Mucosa of rectum (tissue), 2 donors: Measurements from ENCODE around the gene ARHGAP6.
"Not testable (repeated sequence)": the region's sequence is repeated elsewhere in the genome, so short reads cannot be mapped to it uniquely, and the experiment has no call there.

Source experiments
- H3K27ac ChIP-seq, 2 donors: one replicate each; pipeline ENCODE4 v1.7.0; 2013; ENCODE audit warnings: inconsistent platforms in 2 of 2, low read depth in 2 of 2, low read length in 2 of 2
- H3K27me3 ChIP-seq, 2 donors: one replicate each; pipeline ENCODE4 v1.7.0; 2013; ENCODE audit warnings: low read length in 2 of 2; ENCODE audit not compliant: control insufficient read depth in 2 of 2, insufficient read depth in 2 of 2
- H3K36me3 ChIP-seq, 2 donors: one replicate each; pipeline ENCODE4 v1.7.0; 2013; ENCODE audit warnings: low read length in 2 of 2; ENCODE audit not compliant: control insufficient read depth in 2 of 2, insufficient read depth in 2 of 2
- H3K4me1 ChIP-seq, 2 donors: one replicate each; pipeline ENCODE4 v1.7.0; 2013; ENCODE audit warnings: low read length in 2 of 2, mild to moderate bottlenecking in 1 of 2; ENCODE audit not compliant: control insufficient read depth in 2 of 2, insufficient read depth in 2 of 2
- H3K4me3 ChIP-seq, 2 donors: one replicate each; pipeline ENCODE4 v1.7.0; 2013; ENCODE audit warnings: low read length in 2 of 2
- H3K9ac ChIP-seq, 2 donors: one replicate each; pipeline ENCODE4 v1.7.0; 2013; ENCODE audit warnings: low read length in 2 of 2, low read depth in 1 of 2, mild to moderate bottlenecking in 1 of 2
- H3K9me3 ChIP-seq, 2 donors: one replicate each; pipeline ENCODE4 v1.7.0; 2013; ENCODE audit warnings: low read length in 2 of 2; ENCODE audit not compliant: control insufficient read depth in 2 of 2
- donor health status: healthy.
- donor health status: Normal muscosa, but diverticular disease.

Gene ARHGAP6

GRCh38 chrX:11579636-11580600, 85.8 kb downstream of the ARHGAP6 start:
- H3K36me3 ChIP-seq: no peaks in the 10 kb centered on the region
- H3K9me3 ChIP-seq: no peaks in the 10 kb centered on the region
- H3K4me3 ChIP-seq: no peak overlapping the region
- H3K9ac ChIP-seq: no peak overlapping the region
- H3K27ac ChIP-seq: no peak overlapping the region
- no peaks in the 10 kb centered on the region for H3K4me1 ChIP-seq
- no peaks in the 10 kb centered on the region for H3K27me3 ChIP-seq

- H3K9me3 ChIP-seq, H3K4me3 ChIP-seq, H3K27ac ChIP-seq: not testable (repeated sequence)
Measured at GRCh38 chrX:11578301-11578700, 87.4 kb downstream of the ARHGAP6 start.

GRCh38 chrX:11577603-11578002, 88.1 kb downstream of the ARHGAP6 start:
- no peak overlapping the region for H3K4me3 ChIP-seq

More at GRCh38 chrX:11578301-11578700, 87.4 kb downstream of the ARHGAP6 start:
- not testable (repeated sequence) for H3K9ac ChIP-seq, H3K36me3 ChIP-seq, H3K27me3 ChIP-seq, H3K4me1 ChIP-seq

GRCh38 chrX:11575332-11575731, 90.4 kb downstream of the ARHGAP6 start:
- Histone ChIP-seq H3K27ac (no peak overlapping the region), H3K9me3 (no peaks in the 10 kb centered on the region)

More at GRCh38 chrX:11577603-11578002, 88.1 kb downstream of the ARHGAP6 start:
- no peaks in the 10 kb centered on the region for H3K9me3 ChIP-seq
- no peaks in the 10 kb centered on the region for H3K36me3 ChIP-seq
- H3K4me1 ChIP-seq: no peaks in the 10 kb centered on the region
- no peak overlapping the region for H3K9ac ChIP-seq
- no peak overlapping the region for H3K27ac ChIP-seq
- no peaks in the 10 kb centered on the region for H3K27me3 ChIP-seq

GRCh38 chrX:11567528-11568220, 98.0 kb downstream of the ARHGAP6 start:
- Histone ChIP-seq H3K9ac (no peak overlapping the region), H3K4me3 (no peak overlapping the region), H3K9me3 (no peaks in the 10 kb centered on the region), H3K36me3 (no peaks in the 10 kb centered on the region), H3K4me1 (no peaks in the 10 kb centered on the region), H3K27me3 (no peaks in the 10 kb centered on the region), H3K27ac (no peak overlapping the region)

More at GRCh38 chrX:11575332-11575731, 90.4 kb downstream of the ARHGAP6 start:
- Histone ChIP-seq H3K4me3 (no peak overlapping the region), H3K4me1 (no peaks in the 10 kb centered on the region), H3K36me3 (no peaks in the 10 kb centered on the region), H3K27me3 (no peaks in the 10 kb centered on the region), H3K9ac (no peak overlapping the region)

- Histone ChIP-seq H3K27me3 (no peaks in the 10 kb centered on the region), H3K36me3 (no peaks in the 10 kb centered on the region), H3K4me1 (no peaks in the 10 kb centered on the region)
Measured at GRCh38 chrX:11566789-11567188, 98.9 kb downstream of the ARHGAP6 start.

GRCh38 chrX:11566173-11566572, 99.5 kb downstream of the ARHGAP6 start:
- no peak overlapping the region for H3K4me3 ChIP-seq
- no peaks in the 10 kb centered on the region for H3K36me3 ChIP-seq
- no peaks in the 10 kb centered on the region for H3K9me3 ChIP-seq
- no peak overlapping the region for H3K27ac ChIP-seq
- H3K27me3 ChIP-seq: no peaks in the 10 kb centered on the region
- no peak overlapping the region for H3K9ac ChIP-seq
- no peaks in the 10 kb centered on the region for H3K4me1 ChIP-seq

More at GRCh38 chrX:11566789-11567188, 98.9 kb downstream of the ARHGAP6 start:
- H3K27ac ChIP-seq: no peak overlapping the region
- H3K9ac ChIP-seq: no peak overlapping the region
- H3K9me3 ChIP-seq: no peaks in the 10 kb centered on the region
- H3K4me3 ChIP-seq: no peak overlapping the region

- no peaks in the 10 kb centered on the region for H3K36me3 ChIP-seq
- no peak overlapping the region for H3K4me3 ChIP-seq
- H3K4me1 ChIP-seq: no peaks in the 10 kb centered on the region
- H3K27me3 ChIP-seq: no peaks in the 10 kb centered on the region
- no peak overlapping the region for H3K9ac ChIP-seq
- no peak overlapping the region for H3K27ac ChIP-seq
- H3K9me3 ChIP-seq: no peaks in the 10 kb centered on the region
Measured at GRCh38 chrX:11564546-11564945, 101.2 kb downstream of the ARHGAP6 start.

GRCh38 chrX:11562570-11562969, 103.2 kb downstream of the ARHGAP6 start:
- Histone ChIP-seq H3K9me3 (no peaks in the 10 kb centered on the region), H3K9ac (no peak overlapping the region), H3K36me3 (no peaks in the 10 kb centered on the region), H3K27ac (no peak overlapping the region), H3K4me3 (no peak overlapping the region), H3K4me1 (no peaks in the 10 kb centered on the region), H3K27me3 (no peaks in the 10 kb centered on the region)

- Histone ChIP-seq H3K4me1 (no peaks in the 10 kb centered on the region), H3K9ac (no peak overlapping the region), H3K27me3 (no peaks in the 10 kb centered on the region), H3K9me3 (no peaks in the 10 kb centered on the region), H3K4me3 (no peak overlapping the region), H3K27ac (no peak overlapping the region), H3K36me3 (no peaks in the 10 kb centered on the region)
Measured at GRCh38 chrX:11558972-11559371, 106.7 kb downstream of the ARHGAP6 start.
